SK-N-SH (cell line): Measurements from ENCODE around the gene TPM4.

Experiments used
- EP300 ChIP-seq, 2 experiments: IDR thresholded peaks; 2 replicates each; pipeline versions ENCODE4 v1.4.0 to v1.6.1; 2012; ENCODE audit warnings: borderline replicate concordance in 1 of 2, low read depth in 1 of 2, low read length in 1 of 2
- FOSL2 ChIP-seq: IDR thresholded peaks from 2 replicates; pipeline ENCODE4 v1.4.0; 2012; ENCODE audit warnings: low read depth, mild to moderate bottlenecking, moderate library complexity, borderline replicate concordance
- POLR2AphosphoS5 ChIP-seq: IDR thresholded peaks from 2 replicates; pipeline ENCODE4 v1.6.1; 2012; ENCODE audit warnings: low read depth, low read length
- RAD21 ChIP-seq: IDR thresholded peaks from 2 replicates; pipeline ENCODE4 v1.6.1; 2012; ENCODE audit warnings: mild to moderate bottlenecking, low read length
- RFX5 ChIP-seq: IDR thresholded peaks from 2 replicates; pipeline ENCODE4 v1.6.1; 2012; ENCODE audit warnings: mild to moderate bottlenecking, improper control_type of control experiment, low read length
- SIN3A ChIP-seq: IDR thresholded peaks from 2 replicates; pipeline ENCODE4 v1.6.1; 2012; ENCODE audit warnings: low read depth, mild to moderate bottlenecking, low read length, moderate library complexity, borderline replicate concordance
- SMC3 ChIP-seq: IDR thresholded peaks from 2 replicates; pipeline ENCODE4 v1.6.1; 2012; ENCODE audit warnings: low read depth, low read length, improper control_type of control experiment
- TAF1 ChIP-seq: IDR thresholded peaks from 2 replicates; pipeline ENCODE4 v1.6.1; 2012; ENCODE audit warnings: low read depth, mild to moderate bottlenecking, low read length, moderate library complexity, borderline replicate concordance
- TCF12 ChIP-seq: IDR thresholded peaks from 2 replicates; pipeline ENCODE4 v1.4.0; 2012
- TEAD4 ChIP-seq: IDR thresholded peaks from 2 replicates; pipeline ENCODE4 v1.4.0; 2012; ENCODE audit warnings: mild to moderate bottlenecking, borderline replicate concordance; ENCODE audit not compliant: insufficient read depth
- YY1 ChIP-seq: IDR thresholded peaks from 2 replicates; pipeline ENCODE4 v1.4.0; 2012; ENCODE audit warnings: low read depth, mild to moderate bottlenecking
- TF ChIP-seq, protein P1 (sequence below): fragments of 200-600 bp; sonication (generic); IDR thresholded peaks from 2 replicates; pipeline ENCODE4 v1.6.1; 2017; ENCODE audit warnings: antibody characterized with exemption, mild to moderate bottlenecking, moderate library complexity
- TF ChIP-seq, protein P2 (sequence below): IDR thresholded peaks from 2 replicates; pipeline ENCODE4 v1.4.0; 2012; ENCODE audit warnings: low read depth

DNA sequence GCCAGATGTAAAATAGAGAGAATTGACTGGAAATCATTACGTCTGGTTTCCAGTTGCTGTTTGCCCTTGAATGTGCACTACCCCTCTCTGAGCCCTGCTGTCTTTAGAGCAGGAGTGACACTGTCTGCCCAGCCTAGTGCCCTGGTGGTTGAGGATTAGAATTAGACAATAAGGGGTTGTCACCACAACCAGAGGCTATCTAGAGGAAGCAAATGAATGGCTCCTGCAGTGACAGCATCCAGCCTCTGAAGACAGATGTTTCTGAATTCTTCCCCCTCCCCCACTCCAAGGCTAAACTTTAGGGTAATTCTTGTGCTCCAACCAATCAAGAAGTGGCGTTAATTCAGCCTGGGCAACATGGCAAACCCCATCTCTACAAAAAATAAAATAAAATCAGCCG lies 37.4 kb downstream of the TPM4 start:
- TF ChIP-seq, protein P1, sequence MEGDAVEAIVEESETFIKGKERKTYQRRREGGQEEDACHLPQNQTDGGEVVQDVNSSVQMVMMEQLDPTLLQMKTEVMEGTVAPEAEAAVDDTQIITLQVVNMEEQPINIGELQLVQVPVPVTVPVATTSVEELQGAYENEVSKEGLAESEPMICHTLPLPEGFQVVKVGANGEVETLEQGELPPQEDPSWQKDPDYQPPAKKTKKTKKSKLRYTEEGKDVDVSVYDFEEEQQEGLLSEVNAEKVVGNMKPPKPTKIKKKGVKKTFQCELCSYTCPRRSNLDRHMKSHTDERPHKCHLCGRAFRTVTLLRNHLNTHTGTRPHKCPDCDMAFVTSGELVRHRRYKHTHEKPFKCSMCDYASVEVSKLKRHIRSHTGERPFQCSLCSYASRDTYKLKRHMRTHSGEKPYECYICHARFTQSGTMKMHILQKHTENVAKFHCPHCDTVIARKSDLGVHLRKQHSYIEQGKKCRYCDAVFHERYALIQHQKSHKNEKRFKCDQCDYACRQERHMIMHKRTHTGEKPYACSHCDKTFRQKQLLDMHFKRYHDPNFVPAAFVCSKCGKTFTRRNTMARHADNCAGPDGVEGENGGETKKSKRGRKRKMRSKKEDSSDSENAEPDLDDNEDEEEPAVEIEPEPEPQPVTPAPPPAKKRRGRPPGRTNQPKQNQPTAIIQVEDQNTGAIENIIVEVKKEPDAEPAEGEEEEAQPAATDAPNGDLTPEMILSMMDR: no peak
- TF ChIP-seq YY1: no peak
- TF ChIP-seq, protein P2, sequence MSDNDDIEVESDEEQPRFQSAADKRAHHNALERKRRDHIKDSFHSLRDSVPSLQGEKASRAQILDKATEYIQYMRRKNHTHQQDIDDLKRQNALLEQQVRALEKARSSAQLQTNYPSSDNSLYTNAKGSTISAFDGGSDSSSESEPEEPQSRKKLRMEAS: no peak
- no peak for TF ChIP-seq POLR2AphosphoS5
- TF ChIP-seq TEAD4: no peak
- no peak for TF ChIP-seq TAF1
- no peak for TF ChIP-seq EP300 (IDR thresholded peaks at IDR 0.05; ENCODE audit: borderline replicate concordance in 1 of 2, low read depth in 1 of 2, low read length in 1 of 2)
- TF ChIP-seq SMC3: no peak
- no peak for TF ChIP-seq RAD21
- no peak for TF ChIP-seq FOSL2
- no peak for TF ChIP-seq SIN3A
- TF ChIP-seq TCF12: no peak
- TF ChIP-seq RFX5: no peak
